Ovary (tissue), 9 donors: ENCODE results near the gene TIMM17B. TPM values are rescaled to one million over a fixed set of nuclear protein-coding genes. Genes with fewer than 3 reads are reported as not detected.

Experiments used
- DNase-seq, 5 donors: peaks; one replicate each; pipeline ENCODE4 v3.0.0-alpha.2; 2019 to 2020
- H3K27ac ChIP-seq, 2 donors: fragments of 200-600 bp; one replicate each; pipeline versions ENCODE4 v1.5.1 to v1.8.0; 2019 to 2022
- H3K27me3 ChIP-seq: fragments of 200-600 bp; one replicate; pipeline ENCODE4 v1.8.0; 2022
- H3K36me3 ChIP-seq: fragments of 200-600 bp; sonication (generic); one replicate; pipeline ENCODE4 v1.5.1; 2019
- H3K4me1 ChIP-seq: one replicate; pipeline ENCODE4 v1.8.1; 2013; ENCODE audit warnings: mild to moderate bottlenecking, moderate library complexity; ENCODE audit not compliant: insufficient read depth
- H3K4me3 ChIP-seq: fragments of 200-600 bp; sonication (generic); one replicate; pipeline ENCODE4 v1.5.1; 2017
- H3K9me3 ChIP-seq, 2 donors: fragments of 200-600 bp in 1 of 2; sonication (generic) in 1 of 2; one replicate each; pipeline versions ENCODE4 v1.5.1 to v1.8.1; 2013 to 2019; ENCODE audit warnings: mild to moderate bottlenecking in 1 of 2, moderate library complexity in 1 of 2
- CTCF ChIP-seq, 3 donors: fragments of 450-650 bp in 2 of 3; fragments of 200-600 bp in 1 of 3; IDR thresholded peaks; one replicate each; pipeline versions ENCODE4 v1.5.1 to v1.8.0; 2016 to 2022; ENCODE audit warnings: antibody characterized with exemption in 3 of 3, mild to moderate bottlenecking in 1 of 3
- EP300 ChIP-seq: sonication (generic); formaldehyde crosslinking; IDR thresholded peaks from one replicate; pipeline ENCODE4 v1.6.1; 2017; ENCODE audit warnings: antibody characterized with exemption
- POLR2A ChIP-seq: fragments of 450-650 bp; IDR thresholded peaks from one replicate; pipeline ENCODE4 v1.6.1; 2017; ENCODE audit warnings: antibody characterized with exemption, mild to moderate bottlenecking, moderate library complexity
- WGBS, 3 donors: extraction: QIAGEN DNeasy Blood & Tissue Kit in 1 of 3; methylation state at CpG; one replicate each; pipeline versions ENCODE4 v1.1.5 to v1.1.7; 2013 to 2017; 5-methylcytosine and 5-hydroxymethylcytosine counted together
- intact Hi-C, 4 donors: fragments of 100-400 bp; cut with DNase I; formaldehyde crosslinking; loops; one replicate each; pipeline versions ENCODE4 v1.11.0 to v1.15.1; 2022 to 2023
- polyA plus RNA-seq, 2 donors: library from polyadenylated mRNA; stranded (reverse); fragments of 200-250 nt in 1 of 2; fragments of 350-450 nt in 1 of 2; fragmentation: Illumina TruSeq in 1 of 2; extraction: RNeasy Lipid Tissue Mini Kit (QIAGEN cat#74804) in 1 of 2; gene quantifications; one replicate each; pipeline ENCODE4 v1.2.3, GENCODE V29; 2013 to 2014
- total RNA-seq, 7 donors: library from RNA; depleted of rRNA in 2 of 7; stranded (reverse); fragments of >200 nt in 2 of 7; fragmentation: NEBNext Ultra II Directional in 3 of 7; extraction: Animal tissue kit (Norgen Biotek cat#: 25700) in 3 of 7; gene quantifications; one replicate each; pipeline versions ENCODE4 v1.1.0 to v1.2.4, GENCODE V29; 2016 to 2023
- donor health status: DM: no; HTN: no; CAD: no; lungs with moderate emphysema.
- donor health status: DM: no; HTN: no; CAD: no.
- donor health status: Bipolar disorder and iron deficiency.
- donor health status: DM: yes; HTN: yes; CAD: no.
- donor health status: DM: no; HTN: no; CAD: no.
- donor health status: DM: yes; HTN: yes; CAD: no.

The TIMM17B gene
- total and polyA plus RNA-seq, 9 donors: 7.2 to 43.9 (median 32.8) TPM

DNA sequence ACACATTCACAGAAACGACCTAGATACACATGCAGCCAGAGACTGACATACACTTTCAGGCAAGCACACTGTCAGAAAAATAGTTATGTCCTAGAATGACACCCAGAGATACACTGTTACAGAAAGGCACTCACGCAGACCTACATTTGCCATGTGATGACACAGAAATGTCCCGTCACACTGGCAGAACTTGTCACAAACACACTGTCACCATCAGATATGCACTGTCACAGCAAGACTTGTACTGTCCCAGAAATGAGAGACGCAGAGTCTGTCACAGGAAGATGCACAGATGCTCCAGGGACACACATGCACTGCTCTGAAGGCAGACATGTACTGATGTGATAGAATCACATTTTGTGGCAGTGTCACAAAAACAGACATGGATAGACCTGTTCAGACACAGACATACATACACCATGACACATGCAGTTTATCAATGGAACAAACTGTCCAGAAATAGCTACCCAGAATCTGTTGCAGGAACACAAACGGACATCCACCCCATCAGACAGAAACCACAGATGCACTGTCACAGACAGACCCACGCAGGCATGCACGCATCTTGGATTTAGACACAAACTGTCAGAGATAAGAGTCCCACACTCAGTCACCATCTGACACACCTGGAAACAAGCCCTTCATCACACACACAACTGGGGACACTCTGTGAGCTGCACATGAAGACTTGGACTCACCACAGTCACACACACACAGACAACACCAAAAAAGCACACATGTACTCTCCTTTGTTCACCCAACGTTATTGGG, 22.6 kb upstream of the TIMM17B start:
- DNase-seq: no peak

GRCh38 chrX:48919360-48919841, 21.8 kb upstream of the TIMM17B start:
- Histone ChIP-seq H3K4me1 (no peaks in the 10 kb centered on the region), H3K27me3 (no peaks in the 10 kb centered on the region), H3K4me3 (peak overlapping the region; percentile 64), H3K27ac (peak overlapping the region; percentile 5 to 83), H3K36me3 (no peaks in the 10 kb centered on the region), H3K9me3 (no peaks in the 10 kb centered on the region)
- 25 to 49% (median 33%) methylated on average over 15 of the region's 15 CpGs for WGBS, 3 donors
- intact Hi-C loops: no loop called here
- TF ChIP-seq CTCF (IDR thresholded peaks at IDR 0.05) (no peak), EP300 (no peak), POLR2A (no peak)
- DNase-seq: peak in 1 of 5 donors; percentile 24

More for the DNA sequence above, 22.6 kb upstream of the TIMM17B start:
- Histone ChIP-seq H3K27me3 (no peaks in the 10 kb centered on the region), H3K9me3 (no peaks in the 10 kb centered on the region), H3K4me1 (no peaks in the 10 kb centered on the region), H3K4me3 (no peak overlapping the region), H3K36me3 (no peaks in the 10 kb centered on the region), H3K27ac (no peak overlapping the region)
- 50 to 55% (median 51%) methylated on average over 8 of the region's 8 CpGs for WGBS, 3 donors
- no peak for TF ChIP-seq CTCF (IDR thresholded peaks at IDR 0.05)
- no peak for TF ChIP-seq POLR2A
- TF ChIP-seq EP300: no peak
- intact Hi-C loops: no loop called here

DNA sequence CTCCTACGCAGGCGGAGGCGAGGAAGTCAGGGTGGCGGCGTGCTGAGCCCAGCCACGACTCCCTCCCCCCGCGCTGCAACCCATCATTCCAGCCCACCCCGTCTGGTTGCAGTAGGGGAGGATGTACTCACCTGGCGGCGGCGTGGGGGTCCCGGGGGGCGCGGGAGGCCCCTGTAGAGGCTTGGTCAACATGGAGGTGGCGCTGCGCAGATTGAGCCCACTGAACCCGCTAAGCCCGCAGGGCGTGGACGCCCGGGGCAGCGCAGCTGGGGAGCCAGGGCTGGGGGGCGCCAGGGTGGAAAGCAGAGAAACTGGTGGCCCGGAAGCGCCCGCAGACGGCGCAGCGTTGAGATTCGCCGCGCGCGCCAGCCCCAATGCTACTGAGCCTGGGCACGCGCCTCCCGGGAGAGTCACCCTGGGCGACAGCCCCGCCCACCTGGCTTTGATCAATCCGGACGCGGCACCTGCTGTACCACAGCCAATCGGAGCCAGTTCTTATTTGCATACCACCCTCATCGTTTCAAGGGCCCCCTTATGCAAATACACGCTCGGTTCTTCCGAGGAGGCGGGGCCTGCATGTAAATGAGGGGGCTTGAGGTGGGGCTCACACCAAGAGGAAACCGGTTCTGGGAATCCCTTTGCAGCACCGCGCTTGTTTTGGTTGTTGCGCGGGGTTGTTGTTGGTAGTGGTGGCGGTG, 21.2 kb upstream of the TIMM17B start, which contains the start of gene PIM2:
Gene PIM2, minus strand, starts transcription at position 382 of the 698 bp plus-strand sequence. Its CDS starts 190 bp downstream, at position 192.
- peak; percentile 86 to 92 (median 91) for DNase-seq
- intact Hi-C loops: no loop called here
- no peak for TF ChIP-seq CTCF (IDR thresholded peaks at IDR 0.05)
- TF ChIP-seq POLR2A: peak; percentile 77
- Histone ChIP-seq H3K27me3 (no peaks in the 10 kb centered on the region), H3K9me3 (no peaks in the 10 kb centered on the region), H3K4me3 (peak within 1 kb of the TSS; percentile 64), H3K27ac (peak within 1 kb of the TSS; percentile 38 to 83), H3K4me1 (no peaks in the 10 kb centered on the region), H3K36me3 (no peaks in the 10 kb centered on the region)
- 32 to 49% (median 45%) methylated on average over 36 to 55 of the region's 55 CpGs for WGBS, 3 donors

DNA sequence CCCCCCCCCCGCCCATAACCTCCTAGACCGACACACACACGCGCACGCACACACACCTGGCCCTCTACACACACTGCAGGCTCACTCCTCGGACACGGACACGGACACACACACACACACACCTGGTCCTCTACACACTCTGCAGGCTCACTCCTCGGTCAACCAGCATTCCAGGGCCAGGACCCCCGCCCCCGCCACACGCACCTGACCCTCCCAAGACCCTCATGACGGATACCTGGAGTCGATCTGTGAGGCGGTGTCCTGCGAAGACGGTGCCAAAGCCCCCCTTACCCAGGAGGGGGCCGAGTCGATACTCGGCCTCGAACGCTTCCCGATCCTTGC, 20.7 kb upstream of the TIMM17B start:
- DNase-seq: no peak
- no peaks in the 10 kb centered on the region for H3K9me3 ChIP-seq
- no peak for TF ChIP-seq POLR2A
- no peak for TF ChIP-seq CTCF (IDR thresholded peaks at IDR 0.05)
- no peak for TF ChIP-seq EP300
- peak overlapping the region in 1 of 2 donors; percentile 83 for H3K27ac ChIP-seq
- intact Hi-C loops: no loop called here
- no peaks in the 10 kb centered on the region for H3K36me3 ChIP-seq
- peak overlapping the region; percentile 64 for H3K4me3 ChIP-seq
- no peaks in the 10 kb centered on the region for H3K27me3 ChIP-seq
- WGBS, 3 donors: 40 to 50% (median 45%) methylated on average over 23 of the region's 23 CpGs
- no peaks in the 10 kb centered on the region for H3K4me1 ChIP-seq
